HG03025 (cell line): ENCODE data around the gene EGF.
A peak's percentile ranks its signal among the peaks of the same experiment; 100 is the strongest.

Experiments used
- ATAC-seq: cut with Tn5 transposase; IDR thresholded peaks from one replicate; pipeline ENCODE4 v1.9.1; 2021; ENCODE audit warnings: mild to moderate bottlenecking, moderate library complexity; ENCODE audit not compliant: unreplicated experiment, low FRiP score

EGF gene

GRCh38 chr4:109989618-109990017 is 76.9 kb downstream of the EGF start:
- no peak for ATAC-seq

GRCh38 chr4:109990261-109991257 is 77.9 kb downstream of the EGF start:
- ATAC-seq, result peak; percentile 89

- no peak for ATAC-seq
Observed at GRCh38 chr4:109993116-109993515, 80.4 kb downstream of the EGF start.

- ATAC-seq, result peak; percentile 53
Observed at GRCh38 chr4:109994415-109994827, 81.7 kb downstream of the EGF start.

- ATAC-seq, result no peak
Observed at GRCh38 chr4:109996526-109996925, 83.8 kb downstream of the EGF start.

DNA sequence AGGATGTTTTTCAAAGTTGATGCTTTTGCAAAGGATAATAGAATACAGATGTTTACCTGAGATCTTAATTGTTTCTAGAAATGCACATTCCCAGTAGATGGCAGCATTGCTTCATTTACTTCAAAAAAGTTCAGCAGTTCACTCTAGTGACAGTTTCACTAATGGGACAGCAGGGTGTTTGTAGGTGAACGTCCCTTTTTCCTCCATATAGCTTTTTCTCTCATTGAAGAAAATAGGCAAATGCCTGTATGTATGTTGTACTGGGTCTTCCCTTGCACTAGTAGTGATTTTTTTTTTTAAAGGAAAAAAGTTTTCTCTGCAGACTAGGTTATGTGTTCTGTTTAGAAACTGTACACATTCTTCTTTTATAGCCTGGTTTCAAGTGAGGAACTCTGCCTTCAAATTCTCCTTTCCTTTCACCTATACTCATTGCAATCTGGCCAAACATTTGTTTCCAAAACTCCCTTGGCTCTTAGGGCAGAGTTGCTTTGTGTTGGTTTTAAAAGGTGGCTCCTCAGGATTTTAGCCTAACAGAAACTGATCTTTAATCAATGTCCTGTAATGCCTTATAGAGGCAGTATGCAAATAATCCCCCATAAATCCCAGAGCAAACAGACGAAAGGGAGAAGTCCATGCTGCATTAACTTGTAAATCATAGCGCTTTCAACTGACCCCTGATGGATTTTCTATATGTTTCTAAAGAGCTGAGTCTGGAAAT is 86.3 kb downstream of the EGF start:
- ATAC-seq, result no peak

DNA sequence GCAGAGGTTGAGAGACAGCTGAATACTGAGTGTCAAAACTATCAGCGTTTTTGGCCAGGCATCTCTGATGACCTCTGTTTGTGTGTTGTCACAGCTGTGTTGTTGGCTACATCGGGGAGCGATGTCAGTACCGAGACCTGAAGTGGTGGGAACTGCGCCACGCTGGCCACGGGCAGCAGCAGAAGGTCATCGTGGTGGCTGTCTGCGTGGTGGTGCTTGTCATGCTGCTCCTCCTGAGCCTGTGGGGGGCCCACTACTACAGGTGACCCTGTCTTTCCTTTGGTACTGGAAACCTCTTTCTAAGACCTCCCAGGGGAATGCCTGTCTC is 86.9 kb downstream of the EGF start:
- ATAC-seq, result no peak

- ATAC-seq, result no peak
Observed at GRCh38 chr4:110002326-110002725, 89.6 kb downstream of the EGF start.

- no peak for ATAC-seq
Observed at GRCh38 chr4:110003401-110004187, 90.9 kb downstream of the EGF start.

- no peak for ATAC-seq
Observed at GRCh38 chr4:110004556-110004955, 91.9 kb downstream of the EGF start.

DNA sequence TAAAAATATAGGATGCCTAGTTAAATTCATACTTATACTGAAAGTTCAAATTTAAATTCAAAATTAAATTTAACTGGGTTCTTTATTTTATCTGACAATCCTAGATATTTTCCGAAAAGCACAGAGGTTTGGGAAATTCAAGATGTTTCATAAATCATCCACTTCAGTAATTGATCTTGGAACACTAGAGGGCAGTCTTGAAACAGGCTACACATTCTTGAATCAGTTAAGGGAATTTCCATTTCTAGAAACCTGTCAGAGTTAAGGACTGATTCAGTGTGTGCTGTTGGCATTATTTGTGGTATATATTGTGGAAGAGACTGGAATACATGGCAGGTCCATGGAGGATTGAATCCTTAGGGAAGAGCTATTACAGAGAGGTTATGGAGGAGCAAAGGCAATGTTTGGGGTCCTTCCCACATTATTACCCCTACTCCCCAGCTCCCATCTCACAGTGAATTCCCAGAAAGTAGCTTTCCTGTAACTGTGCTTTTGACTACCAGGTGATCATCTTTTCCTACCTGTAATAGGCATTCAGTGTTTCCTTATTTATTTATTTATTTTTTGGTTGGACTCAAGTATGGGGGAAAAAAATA is 92.9 kb downstream of the EGF start:
- ATAC-seq, result no peak

DNA sequence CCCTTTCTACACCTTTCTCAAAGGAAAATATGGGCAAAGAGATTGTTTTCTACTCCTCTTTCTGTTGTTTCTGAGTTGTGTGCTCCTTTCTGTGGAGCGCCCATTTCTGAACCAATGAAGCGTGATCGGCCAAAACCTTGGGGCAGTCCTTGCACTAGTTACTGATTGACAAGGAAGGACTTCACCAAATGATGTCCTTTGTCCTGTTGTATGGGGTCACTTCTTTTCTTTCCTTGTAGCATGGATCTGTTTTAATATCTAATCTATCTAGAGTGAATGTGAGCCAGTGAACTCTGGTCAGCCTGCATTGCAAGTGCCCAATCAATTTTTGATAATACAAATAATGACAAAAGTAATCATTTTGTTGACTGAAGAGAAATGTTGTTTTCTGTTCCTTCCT is 94.5 kb downstream of the EGF start:
- ATAC-seq, result no peak

DNA sequence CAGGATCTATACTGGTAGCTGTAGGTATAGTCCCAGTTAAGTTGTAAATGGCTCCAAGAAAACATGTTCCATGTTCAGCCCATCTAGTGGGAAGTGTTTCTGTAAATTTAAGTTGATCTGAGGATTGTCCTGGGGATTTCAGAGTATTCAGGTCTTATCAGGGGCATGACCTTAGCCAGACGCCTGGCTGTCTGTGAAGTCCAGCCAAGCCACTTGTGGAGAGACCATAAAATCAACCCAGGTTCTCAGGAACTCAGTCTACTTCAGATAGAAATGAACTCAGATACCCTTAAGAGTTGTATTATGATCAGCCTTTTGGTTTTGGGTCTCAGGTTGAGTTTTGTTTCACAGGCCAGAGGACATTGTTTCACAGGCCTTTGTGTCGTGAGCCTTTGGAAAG is 95.9 kb downstream of the EGF start:
- no peak for ATAC-seq

- ATAC-seq, result no peak
Observed at GRCh38 chr4:110009550-110009949, 96.9 kb downstream of the EGF start.

- no peak for ATAC-seq
Observed at GRCh38 chr4:110010797-110011196, 98.1 kb downstream of the EGF start.

DNA sequence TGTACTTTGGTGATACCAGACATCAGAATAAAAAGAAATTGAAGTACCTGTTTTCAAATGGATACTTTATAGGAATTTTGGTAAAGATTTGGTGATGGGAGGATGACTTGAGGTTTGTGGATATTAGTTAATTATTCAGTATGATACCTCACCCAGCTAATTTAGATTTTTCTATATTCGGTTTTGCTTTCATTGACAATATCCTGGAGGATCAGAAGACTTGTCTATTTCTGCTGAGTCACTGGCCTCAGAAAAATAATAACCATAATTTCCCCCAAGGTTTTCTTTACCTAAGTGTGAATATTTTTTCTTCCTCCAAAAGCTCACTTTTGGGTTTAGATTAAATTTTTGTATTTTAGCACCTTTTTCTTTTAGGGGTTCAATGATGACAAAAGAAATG is 100.2 kb downstream of the EGF start:
- ATAC-seq, result no peak

DNA sequence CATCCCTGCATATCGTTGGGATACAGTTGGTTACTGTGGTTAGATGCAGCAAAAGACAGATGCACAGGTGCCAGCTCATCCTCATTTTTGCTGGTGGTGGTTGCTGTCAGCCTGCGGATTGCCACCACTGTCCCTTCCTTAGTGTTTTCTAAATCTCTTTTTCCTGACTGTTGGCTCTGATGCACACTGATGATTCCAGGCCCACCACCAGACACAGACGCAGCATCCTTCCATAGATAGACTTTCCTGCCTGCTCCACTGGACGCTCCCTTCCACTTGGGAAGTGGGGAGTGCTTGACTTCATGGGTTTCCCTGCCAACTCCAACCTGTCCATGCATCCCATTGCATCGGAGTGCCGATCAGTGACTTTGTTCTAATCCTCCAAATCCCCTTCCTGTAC is 101.5 kb downstream of the EGF start:
- ATAC-seq, result no peak

- ATAC-seq, result no peak
Observed at GRCh38 chr4:110019153-110019552, 106.5 kb downstream of the EGF start.

DNA sequence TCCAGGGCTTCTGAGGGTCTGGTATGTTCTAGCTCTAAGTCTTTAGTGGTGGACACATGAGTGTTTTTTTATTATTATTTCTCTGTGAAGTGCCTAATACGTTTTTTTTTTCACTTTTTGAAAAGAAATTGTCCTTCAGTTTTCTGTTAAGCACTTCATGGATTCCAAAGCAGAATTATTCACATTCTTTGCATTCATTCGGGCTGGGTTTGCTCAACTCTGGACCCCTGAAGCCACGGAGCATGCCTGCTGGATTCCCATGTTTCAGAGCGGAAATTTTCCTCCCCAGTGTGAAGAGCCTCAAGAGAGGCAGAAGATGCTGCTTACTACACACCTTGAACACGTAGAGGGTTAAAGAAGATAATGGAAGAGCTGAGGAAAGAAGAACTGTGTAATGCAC is 107.5 kb downstream of the EGF start:
- no peak for ATAC-seq

DNA sequence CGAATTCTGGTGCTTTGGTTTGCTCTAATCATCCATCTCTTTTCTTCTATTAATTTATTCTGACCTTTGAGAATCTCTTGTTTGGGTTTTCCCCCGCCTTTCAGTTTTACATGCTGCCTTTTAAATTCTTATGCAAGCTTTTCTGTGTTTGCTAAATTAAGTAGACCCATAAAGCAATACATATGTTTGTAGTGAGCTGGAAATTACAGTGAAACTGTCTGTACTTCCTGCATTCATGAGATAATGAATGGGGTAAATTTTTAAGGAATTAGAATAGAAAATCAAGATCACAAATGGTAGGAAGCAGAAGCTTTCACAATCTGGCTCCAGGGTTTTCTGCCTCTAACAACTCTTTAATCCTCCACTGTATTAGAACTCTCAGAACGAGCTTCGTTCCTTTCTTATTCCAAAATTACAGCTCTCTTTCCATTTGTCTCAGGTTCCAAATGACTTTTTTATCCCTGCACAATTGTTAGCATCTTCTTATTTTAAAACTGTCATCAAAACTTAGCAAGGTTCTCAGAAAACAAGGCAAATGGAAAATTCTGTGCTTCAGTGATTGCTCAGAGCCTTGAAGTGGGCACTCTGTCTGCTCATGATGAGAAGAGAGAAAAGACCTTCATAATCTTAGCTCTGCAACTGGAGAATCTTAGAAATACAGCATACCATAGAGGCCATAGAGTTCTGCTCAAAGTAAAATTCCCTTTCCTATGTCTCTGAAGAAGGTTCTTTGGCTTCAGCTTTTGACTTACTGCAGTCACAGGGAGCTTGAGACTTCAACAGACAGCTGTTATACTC is 108.2 kb downstream of the EGF start:
- no peak for ATAC-seq
